ENCODE results near the gene NR2C2. TPM values are rescaled to one million over a fixed set of nuclear protein-coding genes. Genes with fewer than 3 reads are reported as not detected.

Gene NR2C2
- total RNA-seq, 1 donor from 2014 or later, result 57.5 TPM

DNA sequence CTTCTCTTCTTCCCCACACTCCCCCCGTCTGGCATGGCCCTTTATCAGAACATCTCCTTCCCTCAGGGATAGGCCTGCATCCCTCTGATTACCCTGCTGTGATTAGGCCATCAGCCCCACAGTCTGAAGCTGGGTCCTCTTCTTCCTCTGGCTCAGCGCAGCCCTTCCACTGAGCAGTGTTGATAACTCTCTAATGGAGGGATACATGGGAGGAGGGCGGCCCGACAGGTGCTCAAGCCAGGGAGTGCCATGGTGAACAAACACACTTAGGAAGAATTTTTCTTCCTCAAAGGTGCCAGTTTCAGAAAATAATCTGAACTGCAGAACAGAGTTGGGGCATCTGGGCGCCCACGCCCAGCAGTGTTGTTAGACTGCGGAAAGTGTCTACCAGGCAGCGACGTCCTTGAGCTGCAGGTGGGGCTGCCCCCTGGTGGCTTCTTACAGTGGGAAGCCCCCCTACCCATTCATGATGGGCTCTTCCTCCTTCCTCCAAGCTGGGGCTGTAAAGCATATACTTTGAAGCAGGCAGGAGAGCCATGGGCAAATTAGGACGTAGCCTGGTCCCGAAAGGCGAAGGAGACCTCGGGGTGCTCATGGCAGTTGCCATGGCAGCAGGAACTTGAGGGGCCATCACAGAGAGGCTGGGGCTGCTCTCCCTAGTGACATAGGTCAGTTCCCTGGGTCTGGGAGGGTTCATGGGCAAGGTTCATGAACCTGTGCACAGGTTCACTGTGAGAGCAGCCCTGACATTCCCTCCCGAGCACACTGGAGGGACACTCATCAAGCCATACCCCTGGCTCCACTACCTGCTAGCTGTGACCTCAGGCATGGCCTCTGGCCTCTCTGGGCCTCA lies 33.2 kb upstream of the NR2C2 start:
- H3K9me3 Mint-ChIP-seq (ENCODE audit: unreplicated experiment), result peaks cover 4% of the 10 kb centered on the region
- DNase-seq, result peak; percentile 71

DNA sequence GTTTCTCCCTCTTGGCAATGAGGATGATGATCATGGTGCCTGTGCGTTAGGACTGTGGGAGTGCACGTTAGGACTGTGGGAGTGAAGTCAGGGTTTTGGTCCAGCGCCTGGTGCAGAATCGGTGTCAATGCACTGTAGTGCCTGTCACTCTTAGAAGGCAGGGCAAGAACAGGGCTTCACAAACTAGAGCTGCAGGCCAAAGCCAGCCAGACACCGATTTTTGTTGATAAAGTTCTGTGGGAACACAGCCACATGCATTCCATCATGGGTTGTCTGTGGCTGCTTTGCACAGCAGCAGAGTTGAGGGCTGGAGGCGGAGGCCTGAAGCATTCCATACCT lies 32.6 kb upstream of the NR2C2 start:
- H3K4me1 Mint-ChIP-seq (ENCODE audit: low read depth, unreplicated experiment), result peaks cover 4% of the 10 kb centered on the region
- no peaks in the 10 kb centered on the region for H3K36me3 Mint-ChIP-seq (ENCODE audit: unreplicated experiment)
- peaks cover 1% of the 10 kb centered on the region for H3K27me3 Mint-ChIP-seq (ENCODE audit: unreplicated experiment)
- DNase-seq, result no peak
- H3K4me3 Mint-ChIP-seq (ENCODE audit: unreplicated experiment), result no peak overlapping the region
- no peak overlapping the region for H3K27ac Mint-ChIP-seq (ENCODE audit: unreplicated experiment)
- TF ChIP-seq, protein P1, sequence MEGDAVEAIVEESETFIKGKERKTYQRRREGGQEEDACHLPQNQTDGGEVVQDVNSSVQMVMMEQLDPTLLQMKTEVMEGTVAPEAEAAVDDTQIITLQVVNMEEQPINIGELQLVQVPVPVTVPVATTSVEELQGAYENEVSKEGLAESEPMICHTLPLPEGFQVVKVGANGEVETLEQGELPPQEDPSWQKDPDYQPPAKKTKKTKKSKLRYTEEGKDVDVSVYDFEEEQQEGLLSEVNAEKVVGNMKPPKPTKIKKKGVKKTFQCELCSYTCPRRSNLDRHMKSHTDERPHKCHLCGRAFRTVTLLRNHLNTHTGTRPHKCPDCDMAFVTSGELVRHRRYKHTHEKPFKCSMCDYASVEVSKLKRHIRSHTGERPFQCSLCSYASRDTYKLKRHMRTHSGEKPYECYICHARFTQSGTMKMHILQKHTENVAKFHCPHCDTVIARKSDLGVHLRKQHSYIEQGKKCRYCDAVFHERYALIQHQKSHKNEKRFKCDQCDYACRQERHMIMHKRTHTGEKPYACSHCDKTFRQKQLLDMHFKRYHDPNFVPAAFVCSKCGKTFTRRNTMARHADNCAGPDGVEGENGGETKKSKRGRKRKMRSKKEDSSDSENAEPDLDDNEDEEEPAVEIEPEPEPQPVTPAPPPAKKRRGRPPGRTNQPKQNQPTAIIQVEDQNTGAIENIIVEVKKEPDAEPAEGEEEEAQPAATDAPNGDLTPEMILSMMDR (IDR thresholded peaks at IDR 0.05; ENCODE audit: partially characterized antibody, unreplicated experiment), result no peak
- peaks cover 4% of the 10 kb centered on the region for H3K9me3 Mint-ChIP-seq (ENCODE audit: unreplicated experiment)

More for the DNA sequence above, 33.2 kb upstream of the NR2C2 start:
- no peak overlapping the region for H3K4me3 Mint-ChIP-seq (ENCODE audit: unreplicated experiment)
- TF ChIP-seq, protein P1 (IDR thresholded peaks at IDR 0.05; ENCODE audit: partially characterized antibody, unreplicated experiment), result peak; percentile 68
- H3K27me3 Mint-ChIP-seq (ENCODE audit: unreplicated experiment), result peaks cover 1% of the 10 kb centered on the region
- no peak overlapping the region for H3K27ac Mint-ChIP-seq (ENCODE audit: unreplicated experiment)
- H3K4me1 Mint-ChIP-seq (ENCODE audit: low read depth, unreplicated experiment), result peaks cover 4% of the 10 kb centered on the region
- H3K36me3 Mint-ChIP-seq (ENCODE audit: unreplicated experiment), result no peaks in the 10 kb centered on the region

DNA sequence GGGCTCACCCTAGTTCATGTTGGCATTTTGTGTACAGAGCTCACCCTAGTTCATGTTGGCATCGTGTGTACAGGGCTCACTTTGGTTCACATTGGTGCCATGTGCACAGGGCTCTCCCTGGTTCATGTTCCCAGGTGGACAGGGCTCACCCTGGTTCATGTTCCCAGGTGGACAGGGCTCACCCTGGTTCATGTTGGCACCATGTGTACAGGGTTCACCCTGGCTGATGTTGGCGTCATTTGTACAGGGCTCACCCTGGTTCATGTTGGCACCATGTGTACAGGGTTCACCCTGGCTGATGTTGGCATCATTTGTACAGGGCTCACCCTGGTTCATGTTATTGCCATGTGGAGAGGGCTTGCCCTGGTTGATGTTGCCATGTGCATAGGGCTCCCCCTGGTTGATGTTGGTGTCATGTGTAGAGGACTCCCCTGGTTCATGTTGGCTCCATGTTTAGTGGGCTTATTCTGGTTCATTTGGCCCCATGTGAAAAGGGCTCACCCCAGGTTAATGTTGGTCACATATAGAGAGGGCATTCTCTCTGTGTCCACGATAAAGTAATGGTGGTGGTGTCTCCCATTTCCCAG lies 31.7 kb upstream of the NR2C2 start:
- Mint-ChIP-seq H3K27ac (ENCODE audit: unreplicated experiment) (no peak overlapping the region), H3K9me3 (ENCODE audit: unreplicated experiment) (peaks cover 4% of the 10 kb centered on the region), H3K27me3 (ENCODE audit: unreplicated experiment) (peaks cover 1% of the 10 kb centered on the region), H3K4me3 (ENCODE audit: unreplicated experiment) (no peak overlapping the region), H3K4me1 (ENCODE audit: low read depth, unreplicated experiment) (peaks cover 4% of the 10 kb centered on the region), H3K36me3 (ENCODE audit: unreplicated experiment) (no peaks in the 10 kb centered on the region)
- TF ChIP-seq, protein P1 (IDR thresholded peaks at IDR 0.05; ENCODE audit: partially characterized antibody, unreplicated experiment), result no peak
- no peak for DNase-seq

DNA sequence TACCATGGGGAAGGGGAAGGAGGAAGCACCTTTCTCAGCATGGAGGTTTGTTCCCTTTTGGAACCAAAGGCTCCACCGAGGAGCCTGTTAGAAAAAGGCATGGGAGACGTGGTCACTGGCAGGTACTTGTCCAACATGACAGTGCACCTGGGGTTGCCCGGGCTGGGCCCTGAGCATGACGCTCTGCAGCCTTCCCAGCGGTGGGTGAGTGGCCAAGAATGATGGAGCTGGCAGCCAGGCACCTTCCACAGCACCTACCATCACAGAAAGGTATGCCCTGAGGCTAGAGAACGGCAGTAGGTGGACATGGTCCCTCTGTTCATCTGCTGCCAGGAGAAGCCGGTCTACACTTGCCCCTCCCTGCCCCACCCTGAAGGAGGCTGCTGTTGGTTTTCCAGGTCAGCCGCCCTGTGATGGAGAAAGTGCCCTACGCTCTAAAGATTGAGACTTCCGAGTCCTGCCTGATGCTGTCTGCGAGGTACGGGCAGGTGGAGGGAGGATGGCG lies 29.0 kb upstream of the NR2C2 start:
- H3K4me3 Mint-ChIP-seq (ENCODE audit: unreplicated experiment), result no peak overlapping the region
- TF ChIP-seq, protein P1 (IDR thresholded peaks at IDR 0.05; ENCODE audit: partially characterized antibody, unreplicated experiment), result no peak
- peaks cover 2% of the 10 kb centered on the region for H3K9me3 Mint-ChIP-seq (ENCODE audit: unreplicated experiment)
- no peak overlapping the region for H3K27ac Mint-ChIP-seq (ENCODE audit: unreplicated experiment)
- peaks cover 4% of the 10 kb centered on the region for H3K4me1 Mint-ChIP-seq (ENCODE audit: low read depth, unreplicated experiment)
- no peak for DNase-seq
- no peaks in the 10 kb centered on the region for H3K36me3 Mint-ChIP-seq (ENCODE audit: unreplicated experiment)
- peaks cover 1% of the 10 kb centered on the region for H3K27me3 Mint-ChIP-seq (ENCODE audit: unreplicated experiment)

DNA sequence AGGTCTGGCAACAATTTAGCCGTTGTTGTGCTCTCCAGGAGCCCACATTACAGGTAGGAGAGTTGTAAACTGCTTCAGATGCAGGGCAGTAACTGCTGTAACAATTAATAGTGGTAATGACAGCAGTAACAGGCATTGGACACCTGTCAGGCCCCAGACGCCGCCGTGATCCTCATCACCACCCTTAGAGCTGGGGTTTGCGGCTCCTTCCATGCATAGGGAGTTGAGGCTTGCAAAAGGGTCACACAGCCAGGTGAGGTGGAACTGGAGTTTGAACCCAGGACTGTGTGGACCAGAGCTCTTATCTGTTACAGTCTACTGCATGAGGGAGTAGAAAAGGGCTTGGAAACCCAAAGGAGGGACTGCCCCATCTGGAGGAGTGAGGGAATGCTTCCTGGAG lies 26.8 kb upstream of the NR2C2 start:
- Mint-ChIP-seq H3K36me3 (ENCODE audit: unreplicated experiment) (no peaks in the 10 kb centered on the region), H3K27ac (ENCODE audit: unreplicated experiment) (no peak overlapping the region), H3K4me3 (ENCODE audit: unreplicated experiment) (no peak overlapping the region), H3K27me3 (ENCODE audit: unreplicated experiment) (peaks cover 3% of the 10 kb centered on the region), H3K9me3 (ENCODE audit: unreplicated experiment) (no peaks in the 10 kb centered on the region), H3K4me1 (ENCODE audit: low read depth, unreplicated experiment) (no peaks in the 10 kb centered on the region)
- DNase-seq, result no peak
- TF ChIP-seq, protein P1 (IDR thresholded peaks at IDR 0.05; ENCODE audit: partially characterized antibody, unreplicated experiment), result no peak
